Nephron (organoid): Measurements from ENCODE around the gene GRXCR2.

ENCODE experiments used
- H3K27ac Mint-ChIP-seq, 3 experiments: 2 replicates each; pipeline ENCODE4 v1.8.0; 2020; ENCODE audit warnings: mixed read lengths in 3 of 3, mild to moderate bottlenecking in 2 of 3, moderate library complexity in 1 of 3
- H3K27me3 Mint-ChIP-seq: 2 replicates; pipeline ENCODE4 v1.8.0; 2021; ENCODE audit warnings: low read depth, mild to moderate bottlenecking, moderate library complexity, mixed read lengths
- H3K36me3 Mint-ChIP-seq: 2 replicates; pipeline ENCODE4 v1.8.0; 2020; ENCODE audit warnings: low read depth, mixed read lengths
- H3K4me1 Mint-ChIP-seq: 2 replicates; pipeline ENCODE4 v1.8.0; 2020; ENCODE audit warnings: mixed read lengths
- H3K4me3 Mint-ChIP-seq, 3 experiments: 2 replicates each; pipeline ENCODE4 v1.8.0; 2020; ENCODE audit warnings: mild to moderate bottlenecking in 3 of 3, mixed read lengths in 3 of 3, moderate library complexity in 2 of 3
- H3K9me3 Mint-ChIP-seq: 2 replicates; pipeline ENCODE4 v1.8.0; 2020; ENCODE audit warnings: mixed read lengths
- CTCF ChIP-seq, 3 experiments: fragments of 200-600 bp; sonication (generic); IDR thresholded peaks; one replicate each; pipeline ENCODE4 v1.5.0; 2021; ENCODE audit warnings: antibody characterized with exemption in 3 of 3; ENCODE audit not compliant: unreplicated experiment in 3 of 3

GRXCR2 gene

DNA sequence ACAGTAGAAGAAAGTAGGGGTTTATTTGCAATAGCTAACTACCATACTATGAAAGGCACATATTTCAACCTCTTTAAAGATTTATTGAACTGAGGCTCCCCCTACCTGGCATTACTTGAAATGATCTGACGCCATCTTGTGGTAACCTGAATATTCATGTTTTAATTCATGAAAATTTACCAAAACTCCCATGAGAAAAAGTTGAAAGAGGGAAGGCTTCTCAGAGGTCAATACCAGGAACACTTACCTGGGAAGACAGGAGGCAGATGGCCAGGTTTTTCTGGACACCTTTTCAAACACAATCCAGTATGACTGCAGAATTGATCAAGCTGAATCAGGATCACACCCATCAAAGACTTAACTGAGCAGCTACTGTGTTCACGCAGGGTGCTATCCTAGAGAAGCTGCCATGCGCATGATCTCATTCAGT is 47.0 kb downstream of the GRXCR2 start:
- peaks cover 9% of the 10 kb centered on the region for H3K36me3 Mint-ChIP-seq
- no peaks in the 10 kb centered on the region for H3K27me3 Mint-ChIP-seq
- H3K27ac Mint-ChIP-seq, result peak overlapping the region in 1 of 3 experiments; percentile 3
- H3K4me3 Mint-ChIP-seq, result no peak overlapping the region
- H3K9me3 Mint-ChIP-seq, result no peaks in the 10 kb centered on the region
- peak; percentile 67 to 80 (median 71) for TF ChIP-seq CTCF (IDR thresholded peaks at IDR 0.05; ENCODE audit: unreplicated experiment in 3 of 3)
- peaks cover 23% of the 10 kb centered on the region for H3K4me1 Mint-ChIP-seq

GRCh38 chr5:145824040-145824439 is 48.8 kb downstream of the GRXCR2 start:
- no peak overlapping the region for H3K4me3 Mint-ChIP-seq
- H3K36me3 Mint-ChIP-seq, result peaks cover 20% of the 10 kb centered on the region
- no peak for TF ChIP-seq CTCF (IDR thresholded peaks at IDR 0.05; ENCODE audit: unreplicated experiment in 3 of 3)
- peak overlapping the region in 2 of 3 experiments; percentile 19 to 32 for H3K27ac Mint-ChIP-seq
- no peaks in the 10 kb centered on the region for H3K9me3 Mint-ChIP-seq
- no peaks in the 10 kb centered on the region for H3K27me3 Mint-ChIP-seq
- peaks cover 10% of the 10 kb centered on the region for H3K4me1 Mint-ChIP-seq

DNA sequence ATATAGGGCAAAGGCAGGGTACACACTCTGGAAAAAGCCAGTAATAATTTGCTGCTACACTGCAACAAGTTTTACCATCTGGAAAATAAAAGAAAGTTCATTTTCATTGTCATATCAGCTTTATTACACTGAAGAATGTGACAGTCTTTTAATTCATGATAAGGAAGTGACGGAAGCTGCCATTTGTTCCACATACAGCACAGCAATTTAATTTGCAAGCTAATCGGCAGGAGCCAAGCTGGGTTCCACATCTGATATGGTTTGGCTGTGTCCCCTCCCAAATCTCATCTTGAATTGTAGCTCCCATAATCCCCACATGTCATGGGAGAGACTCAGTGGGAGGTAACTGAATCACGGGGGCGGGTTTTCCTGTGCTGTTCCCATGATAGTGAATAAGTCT is 54.2 kb downstream of the GRXCR2 start:
- Mint-ChIP-seq H3K27ac (no peak overlapping the region), H3K36me3 (peaks cover 38% of the 10 kb centered on the region), H3K9me3 (no peaks in the 10 kb centered on the region), H3K4me3 (no peak overlapping the region), H3K27me3 (no peaks in the 10 kb centered on the region), H3K4me1 (no peaks in the 10 kb centered on the region)
- TF ChIP-seq CTCF (IDR thresholded peaks at IDR 0.05; ENCODE audit: unreplicated experiment in 3 of 3), result no peak

DNA sequence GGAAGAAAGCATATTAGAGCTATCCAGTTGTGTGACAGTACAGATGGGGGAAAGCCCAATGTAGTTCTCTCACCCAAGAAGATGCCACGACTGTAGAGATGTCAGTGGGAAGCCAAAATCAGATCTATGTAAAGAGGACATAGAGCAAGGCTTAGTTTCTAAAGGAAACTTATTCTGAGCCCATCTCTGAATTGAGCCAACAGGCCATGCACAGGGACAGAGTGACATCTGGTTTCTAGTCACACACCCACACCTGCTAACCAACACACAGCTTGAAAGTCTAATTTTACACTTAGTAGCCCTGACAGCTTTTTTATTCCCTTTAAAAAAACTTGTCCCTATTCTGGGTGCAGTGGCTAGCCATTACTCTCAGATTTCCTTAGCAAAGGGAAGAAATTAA is 59.9 kb downstream of the GRXCR2 start:
- Mint-ChIP-seq H3K4me1 (peaks cover 10% of the 10 kb centered on the region), H3K36me3 (peaks cover 25% of the 10 kb centered on the region), H3K9me3 (no peaks in the 10 kb centered on the region), H3K4me3 (no peak overlapping the region), H3K27me3 (peaks cover 4% of the 10 kb centered on the region), H3K27ac (no peak overlapping the region)
- no peak for TF ChIP-seq CTCF (IDR thresholded peaks at IDR 0.05; ENCODE audit: unreplicated experiment in 3 of 3)

DNA sequence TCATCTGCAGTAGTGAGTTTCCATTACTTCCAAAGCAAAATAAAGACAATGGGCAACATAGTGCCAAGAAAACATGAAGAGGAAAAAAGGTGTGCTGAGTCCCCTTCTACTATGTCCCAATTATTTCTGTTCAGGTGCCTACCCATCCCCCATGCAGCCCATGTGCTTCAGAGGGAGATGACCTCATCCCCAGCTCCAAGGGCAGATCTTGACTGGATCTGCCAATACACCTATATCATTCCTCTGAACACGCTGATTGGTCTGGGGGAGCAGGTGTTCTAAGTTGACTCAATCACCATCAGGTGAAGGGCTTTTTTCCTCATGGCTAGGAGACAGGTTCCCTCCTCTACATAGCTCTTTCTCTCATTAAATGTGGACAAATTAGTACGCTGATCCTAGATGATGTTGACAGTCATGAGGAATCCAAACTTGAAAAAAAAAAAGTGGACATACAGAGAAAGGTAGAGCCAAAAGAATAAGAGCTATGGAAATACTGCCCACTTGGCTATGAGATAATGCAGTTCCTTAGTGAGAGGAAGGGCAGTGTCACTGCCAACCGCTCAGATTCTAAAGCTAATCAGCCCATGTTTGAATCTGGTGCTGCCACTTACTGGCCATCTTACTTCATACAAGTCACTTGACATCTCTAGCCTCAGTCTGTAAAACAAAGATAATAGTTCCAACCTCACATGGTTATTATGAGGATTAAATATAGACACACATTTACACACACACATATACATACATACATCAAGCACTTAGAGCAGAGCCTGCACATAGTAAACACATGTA is 60.8 kb downstream of the GRXCR2 start:
- Mint-ChIP-seq H3K27ac (no peak overlapping the region), H3K4me1 (peaks cover 10% of the 10 kb centered on the region), H3K4me3 (no peak overlapping the region), H3K27me3 (peaks cover 4% of the 10 kb centered on the region), H3K36me3 (peaks cover 25% of the 10 kb centered on the region), H3K9me3 (no peaks in the 10 kb centered on the region)
- TF ChIP-seq CTCF (IDR thresholded peaks at IDR 0.05; ENCODE audit: unreplicated experiment in 3 of 3), result peak in 2 of 3 experiments; percentile 29 to 38
